Embryonic facial prominence (tissue), 1 donor: ENCODE measurements around the gene NPY4R.
"Not testable (repeated sequence)": the region's sequence is repeated elsewhere in the genome, so short reads cannot be mapped to it uniquely, and the experiment has no call there.

Experiments used
- DNase-seq: peaks from one replicate; pipeline ENCODE4 v3.0.0-alpha.2; 2016; ENCODE audit errors: extremely low spot score

The NPY4R gene

DNA sequence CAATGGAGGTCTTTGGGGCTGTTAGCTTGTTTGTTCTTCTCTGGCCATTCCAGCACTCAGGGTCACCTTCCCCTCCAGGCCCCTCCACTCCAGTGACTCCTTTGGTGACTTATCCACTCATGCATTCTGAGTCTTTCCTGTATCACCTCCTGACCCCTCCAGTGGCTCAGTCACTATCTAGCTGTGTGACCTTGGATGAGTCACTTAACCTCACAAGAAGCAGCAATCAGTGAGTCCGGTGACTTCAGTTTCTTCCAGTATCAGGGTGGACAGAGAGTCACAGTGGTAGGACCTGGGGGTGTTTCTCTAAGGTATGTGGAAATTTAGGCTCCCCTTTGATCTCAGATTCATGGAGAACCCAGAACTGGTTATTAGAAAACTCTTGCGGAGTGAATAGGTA lies 9.8 kb downstream of the NPY4R start:
- not testable (repeated sequence) for DNase-seq

- not testable (repeated sequence) for DNase-seq
Observed at GRCh38 chr10:46451365-46451764, 14.4 kb downstream of the NPY4R start.

DNA sequence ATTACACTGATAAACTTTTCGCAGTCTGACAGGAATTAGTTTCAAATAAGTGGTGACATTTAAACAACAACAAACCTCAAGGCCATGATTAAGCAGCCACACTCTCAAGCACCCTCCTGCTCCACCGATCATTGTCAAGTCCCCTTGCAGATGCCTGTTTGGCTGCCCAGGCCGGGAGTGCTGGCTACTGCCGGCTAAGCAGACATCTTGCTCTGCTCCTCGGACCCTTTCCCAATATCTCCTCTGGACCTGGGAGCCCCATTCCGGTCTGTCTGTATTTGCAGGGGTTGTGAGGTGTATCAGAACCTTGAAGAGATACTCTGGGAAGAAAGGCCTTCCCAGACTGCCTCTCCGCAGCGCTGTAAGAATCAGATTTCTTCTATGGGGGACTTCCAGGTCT lies 14.9 kb downstream of the NPY4R start:
- not testable (repeated sequence) for DNase-seq

GRCh38 chr10:46447439-46447838 lies 18.3 kb downstream of the NPY4R start:
- not testable (repeated sequence) for DNase-seq

DNA sequence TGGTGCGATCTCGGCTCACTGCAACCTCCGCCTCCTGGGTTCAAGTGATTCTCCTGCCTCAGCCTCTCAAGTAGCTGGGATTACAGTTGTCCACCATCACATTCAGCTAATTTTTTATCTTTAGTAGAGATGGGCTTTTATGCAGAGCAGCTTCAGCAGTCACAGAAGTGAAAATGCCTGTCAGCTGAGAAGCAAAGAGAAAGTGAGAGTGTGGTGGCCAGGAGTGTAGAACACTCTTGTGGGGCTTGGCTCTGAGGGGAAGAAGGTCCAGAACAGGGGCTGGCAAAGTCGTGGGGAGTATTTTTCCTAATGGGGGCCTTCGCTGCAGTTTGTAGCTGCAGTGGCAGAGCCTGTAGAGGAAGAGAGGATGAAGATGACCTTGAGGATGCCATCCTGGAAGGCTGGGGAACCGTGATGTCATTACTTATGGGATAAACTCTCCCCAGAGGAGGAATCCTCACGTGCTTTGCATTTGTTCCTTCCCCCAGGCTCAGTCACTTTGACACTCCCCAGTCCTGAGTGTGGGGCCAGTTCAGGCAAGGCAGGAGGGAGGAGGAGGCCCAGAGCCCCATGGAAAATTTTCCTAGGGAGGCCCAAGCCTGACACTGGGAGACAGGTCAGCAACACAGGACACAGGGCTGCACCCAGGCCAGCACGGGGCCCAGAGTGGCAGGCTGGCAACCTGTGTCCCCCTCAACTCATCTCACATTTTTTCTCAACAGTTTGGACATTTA lies 20.2 kb downstream of the NPY4R start:
- not testable (repeated sequence) for DNase-seq

DNA sequence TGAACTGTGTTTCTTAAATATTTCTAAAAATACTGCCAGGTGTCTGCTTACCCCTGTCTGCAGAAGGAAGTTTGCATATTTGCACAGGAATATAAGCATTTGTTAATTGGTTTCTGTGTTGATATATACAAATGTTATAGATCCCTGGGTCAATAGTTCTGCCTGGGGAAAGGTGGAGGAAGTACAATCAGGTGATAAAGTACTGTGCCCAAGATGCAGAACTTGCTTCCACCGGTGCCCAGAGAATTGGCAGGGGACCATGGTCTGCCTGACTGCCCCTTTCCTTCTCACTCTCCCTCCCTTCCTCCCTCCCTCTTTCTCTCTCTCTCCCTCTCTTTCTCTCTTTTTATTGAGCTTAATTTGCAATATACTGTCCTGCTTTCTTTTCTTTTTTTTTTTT lies 22.3 kb downstream of the NPY4R start:
- not testable (repeated sequence) for DNase-seq

GRCh38 chr10:46442706-46443275 lies 23.0 kb downstream of the NPY4R start:
- not testable (repeated sequence) for DNase-seq

DNA sequence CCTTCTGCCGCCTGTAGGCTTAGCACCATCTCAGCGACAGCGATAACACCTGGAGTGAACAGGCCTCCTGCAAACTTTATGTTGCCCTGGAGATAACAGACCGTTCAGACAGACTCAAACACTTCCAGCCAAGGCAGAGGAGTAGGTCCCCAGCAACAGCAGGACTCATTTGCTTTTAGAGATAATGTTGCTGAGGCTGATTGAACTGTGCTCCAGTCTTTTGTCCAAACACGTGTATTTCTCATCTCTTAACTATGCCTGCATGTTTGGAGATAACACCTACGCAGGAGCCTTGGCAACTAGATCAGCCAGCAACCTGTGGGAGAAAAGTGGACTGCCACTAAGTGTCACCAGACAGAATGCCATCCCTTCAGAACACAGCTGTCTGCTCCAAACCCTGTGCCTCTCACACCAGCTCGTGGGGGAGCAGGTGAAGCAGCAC lies 23.9 kb downstream of the NPY4R start:
- not testable (repeated sequence) for DNase-seq

- not testable (repeated sequence) for DNase-seq
Observed at GRCh38 chr10:46440942-46441341, 24.8 kb downstream of the NPY4R start.

DNA sequence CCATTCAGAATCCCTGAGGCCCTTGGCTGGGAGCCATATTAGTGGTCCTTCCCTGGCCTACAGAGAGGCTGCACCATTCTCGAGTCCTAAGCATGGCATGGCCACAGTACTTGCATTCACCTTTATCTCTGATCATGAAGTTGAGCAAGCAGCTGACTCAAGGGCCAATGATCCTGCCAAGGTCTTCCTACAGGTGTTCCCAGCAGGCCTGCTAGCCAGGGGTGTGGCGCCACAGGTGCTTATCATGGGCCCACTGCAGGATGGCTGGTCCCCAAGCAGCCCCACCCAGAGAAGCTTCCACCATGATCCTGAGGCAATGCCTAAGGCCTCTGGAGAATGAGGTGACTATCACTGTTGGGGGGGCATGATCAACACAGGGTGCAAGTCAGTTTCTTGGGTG lies 42.2 kb downstream of the NPY4R start:
- not testable (repeated sequence) for DNase-seq

- not testable (repeated sequence) for DNase-seq
Observed at GRCh38 chr10:46419570-46420379, 46.0 kb downstream of the NPY4R start.

DNA sequence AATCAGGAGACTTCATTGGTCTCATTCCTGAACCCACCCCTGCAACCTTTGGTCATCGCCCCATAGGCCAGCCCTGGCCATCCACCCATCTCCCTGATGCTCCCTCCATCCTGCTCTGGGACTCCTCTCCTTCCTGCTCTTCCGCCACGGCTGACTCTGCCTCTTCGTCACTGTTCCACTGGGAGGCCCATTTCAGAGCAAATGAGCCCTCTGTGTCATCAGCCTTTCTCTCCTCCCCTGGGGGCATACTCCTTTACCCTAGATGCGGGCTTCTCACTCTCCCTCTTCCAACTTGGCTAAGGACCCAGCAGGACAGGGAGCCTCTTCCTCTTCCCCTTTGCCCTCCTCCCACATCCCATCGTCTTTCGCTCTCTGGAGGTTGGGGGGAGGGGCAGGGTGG lies 47.5 kb downstream of the NPY4R start:
- not testable (repeated sequence) for DNase-seq

- DNase-seq, result not testable (repeated sequence)
Observed at GRCh38 chr10:46415291-46415690, 50.5 kb downstream of the NPY4R start.

DNA sequence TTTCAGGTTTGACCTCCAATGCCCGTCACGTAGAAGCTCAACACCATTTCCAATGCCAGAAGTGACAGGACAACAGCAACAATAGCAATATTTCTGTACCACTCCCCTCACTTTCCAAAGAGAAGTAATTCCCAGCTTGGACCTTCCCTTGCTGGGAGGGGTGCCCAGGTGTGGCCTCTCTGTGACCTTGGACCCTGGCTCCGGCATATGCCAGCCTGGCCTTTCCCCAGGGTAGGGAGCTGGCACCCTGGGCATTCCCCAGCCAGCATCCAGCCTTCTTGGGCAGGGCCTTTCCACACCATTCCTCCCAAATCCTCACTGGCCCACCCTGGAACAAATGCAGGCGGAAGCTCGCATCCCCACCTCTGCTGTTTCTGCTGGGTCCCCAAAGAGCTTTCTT lies 53.1 kb downstream of the NPY4R start:
- not testable (repeated sequence) for DNase-seq

DNA sequence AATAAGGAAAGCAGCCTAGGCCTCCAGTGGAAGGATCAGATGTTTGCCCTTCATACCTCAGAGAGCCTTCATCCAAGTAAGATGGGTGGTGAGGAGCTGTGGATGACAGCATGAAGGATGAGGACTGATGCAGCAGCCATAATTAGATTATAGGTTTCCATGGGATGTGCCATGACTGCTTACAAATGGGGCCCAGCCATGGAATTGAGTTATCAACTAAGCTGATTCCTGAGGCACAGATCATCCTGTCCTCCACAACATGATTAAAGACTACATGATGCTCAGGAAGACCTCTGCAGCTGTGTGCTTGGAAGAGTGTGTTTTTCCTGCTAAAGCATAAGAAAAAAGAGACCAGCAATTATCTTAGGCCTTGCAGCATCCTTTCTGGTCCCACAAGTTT lies 54.6 kb downstream of the NPY4R start:
- DNase-seq, result not testable (repeated sequence)
